Measurements from ENCODE around the gene POMT2. TPM values are rescaled to one million over a fixed set of nuclear protein-coding genes. Genes with fewer than 3 reads are reported as not detected.

Gene POMT2
- total and polyA plus RNA-seq, 5 donors = 8.3 to 21.9 (median 15.5) TPM

GRCh38 chr14:77253333-77254190 is 67.1 kb downstream of the POMT2 start:
- intact Hi-C loops (cut with DNase I) = no loop called here
- H3K4me1 ChIP-seq (ENCODE audit: control insufficient read depth, insufficient read depth, low read length) = no peaks in the 10 kb centered on the region
- no peaks in the 10 kb centered on the region for H3K27me3 ChIP-seq (ENCODE audit: control insufficient read depth, insufficient read depth)
- DNase-seq (no peak), ATAC-seq (no peak)
- H3K27ac ChIP-seq (ENCODE audit: low read length) = no peak overlapping the region
- no peaks in the 10 kb centered on the region for H3K9me3 ChIP-seq (ENCODE audit: control insufficient read depth, low read length)
- WGBS = 71% methylated on average over 20 of the region's 20 CpGs
- no peak overlapping the region for H3K4me3 ChIP-seq (ENCODE audit: low read length)

- DNase-seq (no peak), ATAC-seq (no peak)
- intact Hi-C loops (cut with DNase I) = no loop called here
- no peaks in the 10 kb centered on the region for H3K27me3 ChIP-seq (ENCODE audit: control insufficient read depth, insufficient read depth)
- no peaks in the 10 kb centered on the region for H3K4me1 ChIP-seq (ENCODE audit: control insufficient read depth, insufficient read depth, low read length)
- H3K9me3 ChIP-seq (ENCODE audit: control insufficient read depth, low read length) = no peaks in the 10 kb centered on the region
- no peak overlapping the region for H3K4me3 ChIP-seq (ENCODE audit: low read length)
- 91% methylated on average over 11 of the region's 11 CpGs for WGBS
- no peak overlapping the region for H3K27ac ChIP-seq (ENCODE audit: low read length)
Observed at GRCh38 chr14:77251870-77252269, 68.8 kb downstream of the POMT2 start.

- 90% methylated on average over 6 of the region's 6 CpGs for WGBS
- H3K9me3 ChIP-seq (ENCODE audit: control insufficient read depth, low read length) = no peaks in the 10 kb centered on the region
- H3K4me1 ChIP-seq (ENCODE audit: control insufficient read depth, insufficient read depth, low read length) = no peaks in the 10 kb centered on the region
- intact Hi-C loops (cut with DNase I) = no loop called here
- no peak overlapping the region for H3K27ac ChIP-seq (ENCODE audit: low read length)
- DNase-seq (no peak), ATAC-seq (no peak)
- no peaks in the 10 kb centered on the region for H3K27me3 ChIP-seq (ENCODE audit: control insufficient read depth, insufficient read depth)
- no peak overlapping the region for H3K4me3 ChIP-seq (ENCODE audit: low read length)
Observed at GRCh38 chr14:77250927-77251326, 69.8 kb downstream of the POMT2 start.

- Histone ChIP-seq H3K27ac (ENCODE audit: low read length) (no peak overlapping the region), H3K4me1 (ENCODE audit: control insufficient read depth, insufficient read depth, low read length) (no peaks in the 10 kb centered on the region), H3K4me3 (ENCODE audit: low read length) (no peak overlapping the region), H3K27me3 (ENCODE audit: control insufficient read depth, insufficient read depth) (no peaks in the 10 kb centered on the region), H3K9me3 (ENCODE audit: control insufficient read depth, low read length) (no peaks in the 10 kb centered on the region)
- intact Hi-C loops (cut with DNase I) = no loop called here
- no peak for DNase-seq
- no peak for ATAC-seq
- WGBS = 89% methylated on average over 7 of the region's 7 CpGs
Observed at GRCh38 chr14:77249286-77249685, 71.4 kb downstream of the POMT2 start.

- WGBS = 86% methylated on average over 7 of the region's 7 CpGs
- Histone ChIP-seq H3K9me3 (ENCODE audit: control insufficient read depth, low read length) (no peaks in the 10 kb centered on the region), H3K27me3 (ENCODE audit: control insufficient read depth, insufficient read depth) (no peaks in the 10 kb centered on the region), H3K4me3 (ENCODE audit: low read length) (no peak overlapping the region), H3K27ac (ENCODE audit: low read length) (no peak overlapping the region), H3K4me1 (ENCODE audit: control insufficient read depth, insufficient read depth, low read length) (no peaks in the 10 kb centered on the region)
- intact Hi-C loops (cut with DNase I) = no loop called here
- DNase-seq (no peak), ATAC-seq (no peak)
Observed at GRCh38 chr14:77248666-77249065, 72.0 kb downstream of the POMT2 start.

GRCh38 chr14:77246784-77247183 is 73.9 kb downstream of the POMT2 start:
- Histone ChIP-seq H3K27me3 (ENCODE audit: control insufficient read depth, insufficient read depth) (no peaks in the 10 kb centered on the region), H3K4me1 (ENCODE audit: control insufficient read depth, insufficient read depth, low read length) (no peaks in the 10 kb centered on the region), H3K9me3 (ENCODE audit: control insufficient read depth, low read length) (no peaks in the 10 kb centered on the region), H3K27ac (ENCODE audit: low read length) (no peak overlapping the region), H3K4me3 (ENCODE audit: low read length) (no peak overlapping the region)
- no peak for DNase-seq
- intact Hi-C loops (cut with DNase I) = no loop called here
- WGBS = 83% methylated on average over 1 of the region's 1 CpG
- no peak for ATAC-seq

GRCh38 chr14:77245820-77246219 is 74.9 kb downstream of the POMT2 start:
- 68% methylated on average over 4 of the region's 4 CpGs for WGBS
- ATAC-seq = no peak
- Histone ChIP-seq H3K27me3 (ENCODE audit: control insufficient read depth, insufficient read depth) (no peaks in the 10 kb centered on the region), H3K27ac (ENCODE audit: low read length) (no peak overlapping the region), H3K9me3 (ENCODE audit: control insufficient read depth, low read length) (no peaks in the 10 kb centered on the region), H3K4me3 (ENCODE audit: low read length) (no peak overlapping the region), H3K4me1 (ENCODE audit: control insufficient read depth, insufficient read depth, low read length) (no peaks in the 10 kb centered on the region)
- intact Hi-C loops (cut with DNase I) = no loop called here
- DNase-seq = no peak

- DNase-seq = no peak
- H3K4me1 ChIP-seq (ENCODE audit: control insufficient read depth, insufficient read depth, low read length) = no peaks in the 10 kb centered on the region
- no peak overlapping the region for H3K4me3 ChIP-seq (ENCODE audit: low read length)
- intact Hi-C loops (cut with DNase I) = no loop called here
- ATAC-seq = no peak
- no peak overlapping the region for H3K27ac ChIP-seq (ENCODE audit: low read length)
- no peaks in the 10 kb centered on the region for H3K27me3 ChIP-seq (ENCODE audit: control insufficient read depth, insufficient read depth)
- 76% methylated on average over 4 of the region's 4 CpGs for WGBS
- H3K9me3 ChIP-seq (ENCODE audit: control insufficient read depth, low read length) = no peaks in the 10 kb centered on the region
Observed at GRCh38 chr14:77243853-77244252, 76.8 kb downstream of the POMT2 start.

- Histone ChIP-seq H3K27me3 (ENCODE audit: control insufficient read depth, insufficient read depth) (no peaks in the 10 kb centered on the region), H3K27ac (ENCODE audit: low read length) (no peak overlapping the region), H3K9me3 (ENCODE audit: control insufficient read depth, low read length) (no peaks in the 10 kb centered on the region), H3K4me3 (ENCODE audit: low read length) (no peak overlapping the region), H3K4me1 (ENCODE audit: control insufficient read depth, insufficient read depth, low read length) (no peaks in the 10 kb centered on the region)
- no peak for DNase-seq
- intact Hi-C loops (cut with DNase I) = no loop called here
- no peak for ATAC-seq
- WGBS = 70% methylated on average over 12 of the region's 12 CpGs
Observed at GRCh38 chr14:77242752-77243151, 77.9 kb downstream of the POMT2 start.

GRCh38 chr14:77241955-77242354 is 78.7 kb downstream of the POMT2 start:
- intact Hi-C loops (cut with DNase I) = no loop called here
- Histone ChIP-seq H3K27ac (ENCODE audit: low read length) (no peak overlapping the region), H3K27me3 (ENCODE audit: control insufficient read depth, insufficient read depth) (no peaks in the 10 kb centered on the region), H3K4me1 (ENCODE audit: control insufficient read depth, insufficient read depth, low read length) (no peaks in the 10 kb centered on the region), H3K9me3 (ENCODE audit: control insufficient read depth, low read length) (no peaks in the 10 kb centered on the region), H3K4me3 (ENCODE audit: low read length) (no peak overlapping the region)
- ATAC-seq (no peak), DNase-seq (no peak)
- WGBS = 55% methylated on average over 2 of the region's 2 CpGs

GRCh38 chr14:77240336-77240915 is 80.3 kb downstream of the POMT2 start:
- DNase-seq = no peak

More at GRCh38 chr14:77240336-77240915, 80.3 kb downstream of the POMT2 start:
- 76% methylated on average over 15 of the region's 15 CpGs for WGBS
- no peaks in the 10 kb centered on the region for H3K9me3 ChIP-seq (ENCODE audit: control insufficient read depth, low read length)
- intact Hi-C loops (cut with DNase I) = no loop called here
- H3K4me1 ChIP-seq (ENCODE audit: control insufficient read depth, insufficient read depth, low read length) = no peaks in the 10 kb centered on the region
- H3K27me3 ChIP-seq (ENCODE audit: control insufficient read depth, insufficient read depth) = no peaks in the 10 kb centered on the region
- H3K4me3 ChIP-seq (ENCODE audit: low read length) = no peak overlapping the region
- no peak overlapping the region for H3K27ac ChIP-seq (ENCODE audit: low read length)
- ATAC-seq = no peak

Data from right cardiac atrium (tissue), 5 donors.